ENCODE data around the gene DGKH. TPM values are rescaled to one million over a fixed set of nuclear protein-coding genes. Genes with fewer than 3 reads are reported as not detected.

The DGKH gene
- total and polyA plus RNA-seq, 10 of the 15 experiments (the other 5 are each of a cell fraction or from before 2014, with no cell fraction given), result 1.3 to 15.2 (median 7.3) TPM

- TF ChIP-seq TCF3 (IDR thresholded peaks at IDR 0.05; ENCODE audit: borderline replicate concordance, insufficient read depth, low read depth, low read length) (no peak), FOS (IDR thresholded peaks at IDR 0.05; ENCODE audit: borderline replicate concordance, extremely low read depth, insufficient read length) (no peak), EP300 (IDR thresholded peaks at IDR 0.05; ENCODE audit: borderline replicate concordance in 1 of 2, control insufficient read depth in 1 of 2, low read depth in 2 of 2, low read length in 2 of 2) (peak in 1 of 2 experiments; percentile 48; a peak in 3 of 4 replicates), SMAD5 (IDR thresholded peaks at IDR 0.05; ENCODE audit: low read depth) (peak; percentile 55; the same call in 1 of the 2 replicates), NFIC (IDR thresholded peaks at IDR 0.05; ENCODE audit: low read depth, low read length) (peak; percentile 31; the same call in 1 of the 2 replicates), HSF1 (IDR thresholded peaks at IDR 0.05; ENCODE audit: low read depth, low read length) (no peak), SREBF2 (IDR thresholded peaks at IDR 0.05; ENCODE audit: low read length) (no peak), RELA (IDR thresholded peaks at IDR 0.05; ENCODE audit: borderline replicate concordance, partially characterized antibody) (no peak), EZH2 (IDR thresholded peaks at IDR 0.05; ENCODE audit: borderline replicate concordance, control insufficient read depth, low read depth, low read length) (no peak), RBBP5 (conservative IDR thresholded peaks at IDR 0.05) (no peak), SMARCA5 (IDR thresholded peaks at IDR 0.05) (no peak), CTCF (IDR thresholded peaks at IDR 0.05 in 2 of 3, conservative IDR thresholded peaks at IDR 0.05 in 1 of 3; ENCODE audit: control insufficient read depth in 2 of 3, extremely low read depth in 1 of 3, insufficient read depth in 1 of 3, low read depth in 3 of 3, low read length in 3 of 3) (no peak), ESRRA (IDR thresholded peaks at IDR 0.05; ENCODE audit: low read length) (no peak), CBX3 (IDR thresholded peaks at IDR 0.05; ENCODE audit: borderline replicate concordance, low read depth) (no peak), STAT1 (conservative IDR thresholded peaks at IDR 0.05) (no peak; the same call in 1 of the 2 replicates), SMAD1 (IDR thresholded peaks at IDR 0.05; ENCODE audit: low read depth, partially characterized antibody) (no peak), ZBTB11 (CRISPR knock-in tag; IDR thresholded peaks at IDR 0.05) (no peak), MEF2A (IDR thresholded peaks at IDR 0.05; ENCODE audit: insufficient read depth, low read depth, low read length) (no peak), ZNF274 (IDR thresholded peaks at IDR 0.05; ENCODE audit: insufficient read depth, insufficient read length) (no peak), ZZZ3 (IDR thresholded peaks at IDR 0.05; ENCODE audit: control insufficient read depth, insufficient read length, low read depth) (no peak)
Observed at GRCh38 chr13:42275098-42275471, 226.6 kb downstream of the DGKH start (continued).
